ENCODE data around the gene WDR3. TPM values are rescaled to one million over a fixed set of nuclear protein-coding genes. Genes with fewer than 3 reads are reported as not detected.
"Not testable (repeated sequence)": the region's sequence is repeated elsewhere in the genome, so short reads cannot be mapped to it uniquely, and the experiment has no call there.

The WDR3 gene
- total RNA-seq, 1 experiment from 2014 or later = 30.7 TPM

- POLR2A ChIA-PET = no interaction called here
- in situ Hi-C loops (cut with HindIII; ENCODE audit: low pct_unique_long_range_greater_than_20kb, low sequenced_read_pairs) (no loop called here), intact Hi-C loops (cut with micrococcal nuclease; ENCODE audit: unreplicated experiment) (no loop called here)
- H3K4me1 ChIP-seq (ENCODE audit: control insufficient read depth, insufficient read depth, low read length) = no peaks in the 10 kb centered on the region
- H3K9me3 ChIP-seq (ENCODE audit: control insufficient read depth, insufficient read depth, low read depth, low read length) = no peaks in the 10 kb centered on the region
- TF ChIP-seq TCF7L2 (IDR thresholded peaks at IDR 0.05; ENCODE audit: low read depth, low read length) (no peak), REST (IDR thresholded peaks at IDR 0.05; ENCODE audit: insufficient read depth in 1 of 2, low read depth in 2 of 2, low read length in 1 of 2) (no peak), SIN3A (IDR thresholded peaks at IDR 0.05; ENCODE audit: borderline replicate concordance, insufficient read depth, low read depth, low read length) (no peak), POLR2AphosphoS5 (IDR thresholded peaks at IDR 0.05; ENCODE audit: low read depth, low read length) (no peak), CTCF (IDR thresholded peaks at IDR 0.05) (no peak)
- DNase-seq (ENCODE audit: low read depth, low spot score) (no peak), ATAC-seq (no peak)
- H3K27me3 ChIP-seq (ENCODE audit: control insufficient read depth, insufficient read depth, low read length) = no peaks in the 10 kb centered on the region
- peaks cover 4% of the 10 kb centered on the region; the same call in 1 of the 2 replicates for H3K36me3 ChIP-seq (ENCODE audit: control insufficient read depth, insufficient read depth, low read length)
- no peak overlapping the region for H3K4me3 ChIP-seq (ENCODE audit: low read depth in 2 of 2, low read length in 2 of 2)
- no peak overlapping the region for H3K27ac ChIP-seq (ENCODE audit: low read length)
- CTCF ChIA-PET = no interaction called here
- no TSS peak for BruUV-seq (replicated peaks)
Observed at GRCh38 chr1:117921991-117922390, 7.5 kb upstream of the WDR3 start.

GRCh38 chr1:117922717-117923116 is 6.8 kb upstream of the WDR3 start:
- H3K4me1 ChIP-seq (ENCODE audit: control insufficient read depth, insufficient read depth, low read length); H3K9me3 ChIP-seq (ENCODE audit: control insufficient read depth, insufficient read depth, low read depth, low read length); H3K4me3 ChIP-seq (ENCODE audit: low read depth in 2 of 2, low read length in 2 of 2); DNase-seq (ENCODE audit: low read depth, low spot score); H3K27me3 ChIP-seq (ENCODE audit: control insufficient read depth, insufficient read depth, low read length); intact Hi-C loops (cut with micrococcal nuclease; ENCODE audit: unreplicated experiment); H3K27ac ChIP-seq (ENCODE audit: low read length); CTCF ChIA-PET; BruUV-seq (replicated peaks); POLR2A ChIA-PET; in situ Hi-C loops (cut with HindIII; ENCODE audit: low pct_unique_long_range_greater_than_20kb, low sequenced_read_pairs); ATAC-seq; H3K36me3 ChIP-seq (ENCODE audit: control insufficient read depth, insufficient read depth, low read length): not testable (repeated sequence)

GRCh38 chr1:117925981-117926380 is 3.6 kb upstream of the WDR3 start:
- no TSS peak for BruUV-seq (replicated peaks)
- H3K4me1 ChIP-seq (ENCODE audit: control insufficient read depth, insufficient read depth, low read length) = peaks cover 7% of the 10 kb centered on the region; the same call in 1 of the 2 replicates
- H3K27me3 ChIP-seq (ENCODE audit: control insufficient read depth, insufficient read depth, low read length) = no peaks in the 10 kb centered on the region
- POLR2A ChIA-PET = no interaction called here
- no peak overlapping the region for H3K27ac ChIP-seq (ENCODE audit: low read length)
- H3K36me3 ChIP-seq (ENCODE audit: control insufficient read depth, insufficient read depth, low read length) = peaks cover 13% of the 10 kb centered on the region
- in situ Hi-C loops (cut with HindIII; ENCODE audit: low pct_unique_long_range_greater_than_20kb, low sequenced_read_pairs) (no loop called here), intact Hi-C loops (cut with micrococcal nuclease; ENCODE audit: unreplicated experiment) (no loop called here)
- DNase-seq (ENCODE audit: low read depth, low spot score) (no peak), ATAC-seq (no peak)
- H3K4me3 ChIP-seq (ENCODE audit: low read depth in 2 of 2, low read length in 2 of 2) = no peak overlapping the region
- no peaks in the 10 kb centered on the region for H3K9me3 ChIP-seq (ENCODE audit: control insufficient read depth, insufficient read depth, low read depth, low read length)
- CTCF ChIA-PET = no interaction called here
- no peak for TF ChIP-seq CTCF (IDR thresholded peaks at IDR 0.05)
- no peak for TF ChIP-seq SIN3A (IDR thresholded peaks at IDR 0.05; ENCODE audit: borderline replicate concordance, insufficient read depth, low read depth, low read length)
- TF ChIP-seq POLR2AphosphoS5 (IDR thresholded peaks at IDR 0.05; ENCODE audit: low read depth, low read length) = no peak
- no peak for TF ChIP-seq TCF7L2 (IDR thresholded peaks at IDR 0.05; ENCODE audit: low read depth, low read length)
- no peak for TF ChIP-seq REST (IDR thresholded peaks at IDR 0.05; ENCODE audit: insufficient read depth in 1 of 2, low read depth in 2 of 2, low read length in 1 of 2)

All from Panc1 (cell line).